KG1 (cell line): ENCODE results near the gene DRC3.

ENCODE experiments used
- DNase-seq: peaks from one replicate; lab custom pipeline; 2025; lab: John Stamatoyannopoulos, UW

The DRC3 gene

GRCh38 chr17:18056214-18056613 lies 83.6 kb downstream of the DRC3 start:
- no peak for DNase-seq

GRCh38 chr17:18059283-18059682 lies 86.6 kb downstream of the DRC3 start:
- no peak for DNase-seq

GRCh38 chr17:18064053-18064452 lies 91.4 kb downstream of the DRC3 start:
- no peak for DNase-seq

GRCh38 chr17:18065546-18065945 lies 92.9 kb downstream of the DRC3 start:
- no peak for DNase-seq
